ENCODE results near the gene SDK1. TPM values are rescaled to one million over a fixed set of nuclear protein-coding genes. Genes with fewer than 3 reads are reported as not detected.

Gene SDK1
- total RNA-seq, 4 donors from 2014 or later, result 7.5 to 35.0 (median 10.2) TPM

DNA sequence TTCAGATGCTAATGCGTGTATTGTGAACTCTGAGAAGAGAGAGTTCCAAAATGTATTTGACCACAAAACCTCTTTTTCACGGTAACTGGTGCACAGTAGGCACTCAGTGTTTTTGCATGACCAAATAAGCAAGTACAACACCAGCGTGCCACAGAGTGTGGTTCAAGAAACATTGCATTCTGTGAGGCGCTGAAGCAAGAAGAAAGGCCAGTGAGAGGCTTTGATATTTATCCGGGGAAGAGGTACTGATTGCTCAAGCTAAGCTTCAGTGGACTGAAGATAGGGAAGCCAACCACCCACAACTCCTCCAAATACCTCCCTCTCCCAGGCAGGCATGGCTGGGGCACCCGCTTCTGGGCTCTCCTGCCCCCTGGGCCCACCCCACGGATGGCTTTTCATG is 611.2 kb downstream of the SDK1 start:
- no peak for TF ChIP-seq CTCF (IDR thresholded peaks at IDR 0.05; ENCODE audit: low read depth)

GRCh38 chr7:3914051-3914775 is 613.2 kb downstream of the SDK1 start:
- no peak for TF ChIP-seq CTCF (IDR thresholded peaks at IDR 0.05; ENCODE audit: low read depth)

GRCh38 chr7:3915337-3915878 is 614.4 kb downstream of the SDK1 start:
- no peak for TF ChIP-seq CTCF (IDR thresholded peaks at IDR 0.05; ENCODE audit: low read depth)

GRCh38 chr7:3916146-3916545 is 615.1 kb downstream of the SDK1 start:
- TF ChIP-seq CTCF (IDR thresholded peaks at IDR 0.05; ENCODE audit: low read depth), result no peak

GRCh38 chr7:3917436-3917835 is 616.4 kb downstream of the SDK1 start:
- TF ChIP-seq CTCF (IDR thresholded peaks at IDR 0.05; ENCODE audit: low read depth), result no peak

DNA sequence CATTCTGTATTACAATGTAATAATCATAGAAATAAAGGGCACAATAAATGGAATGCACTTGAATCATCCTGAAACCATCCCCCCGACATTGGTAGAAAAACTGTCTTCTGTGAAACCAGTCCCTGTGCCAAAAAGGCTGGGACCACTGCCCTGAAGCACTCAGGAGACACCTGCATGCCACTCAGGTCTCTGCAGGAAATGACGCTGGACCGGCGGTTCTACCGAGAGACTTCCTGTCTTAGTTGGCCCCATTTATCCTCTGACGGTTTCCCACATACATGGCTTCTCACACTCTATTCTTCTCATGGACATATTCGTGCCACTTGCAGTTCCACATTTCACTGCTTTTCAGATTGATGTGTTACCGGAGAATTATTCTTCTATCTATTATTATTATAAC is 617.5 kb downstream of the SDK1 start:
- TF ChIP-seq CTCF (IDR thresholded peaks at IDR 0.05; ENCODE audit: low read depth), result no peak

DNA sequence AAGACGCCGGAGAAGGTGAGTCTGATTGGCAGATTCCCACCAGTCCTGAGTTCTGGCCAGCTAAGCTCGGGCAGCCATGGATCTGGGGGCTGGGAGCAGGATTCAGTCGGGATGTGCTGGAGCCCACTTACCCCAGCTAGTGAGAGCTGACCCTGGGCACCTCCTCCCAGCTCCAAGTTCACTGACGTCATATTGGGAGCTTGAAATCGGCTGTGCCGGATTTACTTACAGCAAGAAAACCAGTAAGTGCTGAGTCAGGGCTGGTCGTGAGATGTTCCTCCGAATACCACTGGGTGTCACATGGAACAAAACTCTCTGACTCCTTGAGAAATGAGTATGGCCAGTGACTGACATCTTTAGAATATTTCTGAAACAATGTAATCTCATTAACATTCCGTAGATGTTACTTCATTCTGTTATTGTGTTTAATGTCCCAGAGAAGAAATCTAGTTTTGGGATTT is 621.2 kb downstream of the SDK1 start:
- no peak for TF ChIP-seq CTCF (IDR thresholded peaks at IDR 0.05; ENCODE audit: low read depth)
